ENCODE results near the gene APBA1. TPM values are rescaled to one million over a fixed set of nuclear protein-coding genes. Genes with fewer than 3 reads are reported as not detected.

APBA1 gene
- total RNA-seq, 1 experiment from 2014 or later = 0.34 TPM

DNA sequence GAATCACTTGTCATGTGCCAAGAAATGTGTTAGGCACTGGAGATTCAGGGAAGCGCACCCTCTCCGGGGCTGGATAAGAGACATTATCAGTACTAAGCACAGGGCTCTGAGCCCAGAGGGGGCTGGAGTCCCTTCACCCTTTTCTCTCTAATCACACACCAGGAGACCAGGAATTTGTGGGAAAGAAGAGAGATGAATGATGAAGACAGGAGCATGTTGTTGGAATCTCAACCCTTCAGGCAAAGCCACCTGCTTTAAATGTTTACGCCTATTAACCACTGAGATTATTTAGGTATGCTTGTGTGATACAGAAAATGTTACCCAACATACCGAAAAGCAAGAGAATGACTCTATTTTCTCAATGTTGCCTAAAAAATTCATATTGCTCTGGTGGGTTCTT, 227.4 kb downstream of the APBA1 start:
- Mint-ChIP-seq H3K36me3 (ENCODE audit: insufficient read depth, unreplicated experiment) (no peaks in the 10 kb centered on the region), H3K4me3 (ENCODE audit: unreplicated experiment) (no peak overlapping the region)

DNA sequence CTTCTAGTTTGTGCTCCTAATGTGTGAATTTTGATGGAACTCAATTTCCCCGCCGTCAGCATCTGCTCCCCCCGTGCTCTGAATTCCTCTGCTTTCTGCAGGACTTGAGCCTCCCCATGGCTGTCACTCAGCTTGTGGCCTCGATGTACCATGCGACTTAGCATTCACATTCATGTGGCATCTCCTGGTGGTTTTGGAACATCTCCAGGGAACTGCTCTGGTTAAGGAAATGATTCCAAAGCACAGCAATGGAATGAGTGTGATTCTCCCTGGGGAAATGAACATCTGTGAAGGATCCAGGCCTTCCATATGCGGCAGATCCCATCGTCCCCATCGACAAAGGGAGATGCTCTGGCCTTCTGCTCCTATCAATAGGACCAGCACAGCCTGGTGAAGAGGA, 228.2 kb downstream of the APBA1 start:
- Histone ChIP-seq H3K36me3 (ENCODE audit: control insufficient read depth, insufficient read depth, low read length) (no peaks in the 10 kb centered on the region), H3K9me3 (no peaks in the 10 kb centered on the region), H3K4me3 (ENCODE audit: low read depth, low read length) (no peak overlapping the region), H3K4me1 (no peaks in the 10 kb centered on the region), H3K27me3 (replicated peaks; ENCODE audit: control insufficient read depth, insufficient read depth, low read length) (no peaks in the 10 kb centered on the region)
- intact Hi-C loops (cut with micrococcal nuclease; ENCODE audit: unreplicated experiment) = no loop called here
- POLR2A ChIA-PET = no interaction called here
- no TSS peak for BruUV-seq (replicated peaks)
- Mint-ChIP-seq H3K4me1 (ENCODE audit: low read depth, unreplicated experiment) (no peaks in the 10 kb centered on the region), H3K36me3 (ENCODE audit: insufficient read depth, unreplicated experiment) (no peaks in the 10 kb centered on the region), H3K27me3 (ENCODE audit: insufficient read depth, unreplicated experiment) (no peaks in the 10 kb centered on the region), H3K4me3 (ENCODE audit: unreplicated experiment) (no peak overlapping the region), H3K9me3 (ENCODE audit: unreplicated experiment) (no peaks in the 10 kb centered on the region), H3K27ac (ENCODE audit: unreplicated experiment) (no peak overlapping the region)
- TF ChIP-seq, protein P1, sequence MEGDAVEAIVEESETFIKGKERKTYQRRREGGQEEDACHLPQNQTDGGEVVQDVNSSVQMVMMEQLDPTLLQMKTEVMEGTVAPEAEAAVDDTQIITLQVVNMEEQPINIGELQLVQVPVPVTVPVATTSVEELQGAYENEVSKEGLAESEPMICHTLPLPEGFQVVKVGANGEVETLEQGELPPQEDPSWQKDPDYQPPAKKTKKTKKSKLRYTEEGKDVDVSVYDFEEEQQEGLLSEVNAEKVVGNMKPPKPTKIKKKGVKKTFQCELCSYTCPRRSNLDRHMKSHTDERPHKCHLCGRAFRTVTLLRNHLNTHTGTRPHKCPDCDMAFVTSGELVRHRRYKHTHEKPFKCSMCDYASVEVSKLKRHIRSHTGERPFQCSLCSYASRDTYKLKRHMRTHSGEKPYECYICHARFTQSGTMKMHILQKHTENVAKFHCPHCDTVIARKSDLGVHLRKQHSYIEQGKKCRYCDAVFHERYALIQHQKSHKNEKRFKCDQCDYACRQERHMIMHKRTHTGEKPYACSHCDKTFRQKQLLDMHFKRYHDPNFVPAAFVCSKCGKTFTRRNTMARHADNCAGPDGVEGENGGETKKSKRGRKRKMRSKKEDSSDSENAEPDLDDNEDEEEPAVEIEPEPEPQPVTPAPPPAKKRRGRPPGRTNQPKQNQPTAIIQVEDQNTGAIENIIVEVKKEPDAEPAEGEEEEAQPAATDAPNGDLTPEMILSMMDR (IDR thresholded peaks at IDR 0.05; ENCODE audit: insufficient read depth in 1 of 2, low read depth in 1 of 2, low read length in 1 of 2, severe bottlenecking in 1 of 2, unreplicated experiment in 1 of 2) = no peak
- DNase-seq = no peak
- CTCF ChIA-PET = no interaction called here

More for the DNA sequence above, 227.4 kb downstream of the APBA1 start:
- CTCF ChIA-PET = no interaction called here
- Mint-ChIP-seq H3K9me3 (ENCODE audit: unreplicated experiment) (no peaks in the 10 kb centered on the region), H3K4me1 (ENCODE audit: low read depth, unreplicated experiment) (no peaks in the 10 kb centered on the region), H3K27me3 (ENCODE audit: insufficient read depth, unreplicated experiment) (no peaks in the 10 kb centered on the region), H3K27ac (ENCODE audit: unreplicated experiment) (no peak overlapping the region)
- Histone ChIP-seq H3K9me3 (no peaks in the 10 kb centered on the region), H3K4me3 (ENCODE audit: low read depth, low read length) (no peak overlapping the region), H3K27me3 (replicated peaks; ENCODE audit: control insufficient read depth, insufficient read depth, low read length) (no peaks in the 10 kb centered on the region), H3K4me1 (no peaks in the 10 kb centered on the region), H3K36me3 (ENCODE audit: control insufficient read depth, insufficient read depth, low read length) (no peaks in the 10 kb centered on the region)
- DNase-seq = no peak
- intact Hi-C loops (cut with micrococcal nuclease; ENCODE audit: unreplicated experiment) = no loop called here
- BruUV-seq (replicated peaks) = no TSS peak
- POLR2A ChIA-PET = no interaction called here
- TF ChIP-seq, protein P1 (IDR thresholded peaks at IDR 0.05; ENCODE audit: insufficient read depth in 1 of 2, low read depth in 1 of 2, low read length in 1 of 2, severe bottlenecking in 1 of 2, unreplicated experiment in 1 of 2) = no peak

DNA sequence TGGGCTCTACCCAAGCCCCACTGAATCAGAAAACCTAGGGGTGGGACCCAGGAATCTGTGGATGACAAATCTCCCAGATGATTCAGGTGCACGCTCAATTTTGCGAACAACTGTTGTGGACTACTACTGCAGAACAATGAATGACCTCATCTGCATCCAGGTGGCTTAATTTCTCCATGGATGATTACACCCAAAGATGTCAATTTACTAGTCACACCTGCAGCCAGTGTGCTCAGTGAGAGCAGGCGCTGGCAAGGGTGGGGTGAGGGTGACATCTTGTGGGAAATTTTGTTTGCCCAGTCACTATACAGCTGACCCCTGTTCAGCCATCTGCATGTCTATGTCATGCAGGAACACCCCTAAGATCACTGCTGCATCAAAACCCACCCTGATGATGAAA, 229.0 kb downstream of the APBA1 start:
- Histone ChIP-seq H3K36me3 (ENCODE audit: control insufficient read depth, insufficient read depth, low read length) (no peaks in the 10 kb centered on the region), H3K4me1 (no peaks in the 10 kb centered on the region), H3K4me3 (ENCODE audit: low read depth, low read length) (no peak overlapping the region), H3K9me3 (no peaks in the 10 kb centered on the region), H3K27me3 (replicated peaks; ENCODE audit: control insufficient read depth, insufficient read depth, low read length) (no peaks in the 10 kb centered on the region)
- Mint-ChIP-seq H3K27me3 (ENCODE audit: insufficient read depth, unreplicated experiment) (no peaks in the 10 kb centered on the region), H3K4me3 (ENCODE audit: unreplicated experiment) (no peak overlapping the region), H3K9me3 (ENCODE audit: unreplicated experiment) (no peaks in the 10 kb centered on the region), H3K27ac (ENCODE audit: unreplicated experiment) (no peak overlapping the region), H3K4me1 (ENCODE audit: low read depth, unreplicated experiment) (no peaks in the 10 kb centered on the region), H3K36me3 (ENCODE audit: insufficient read depth, unreplicated experiment) (no peaks in the 10 kb centered on the region)
- POLR2A ChIA-PET = no interaction called here
- DNase-seq = no peak
- no TSS peak for BruUV-seq (replicated peaks)
- TF ChIP-seq, protein P1 (IDR thresholded peaks at IDR 0.05; ENCODE audit: insufficient read depth in 1 of 2, low read depth in 1 of 2, low read length in 1 of 2, severe bottlenecking in 1 of 2, unreplicated experiment in 1 of 2) = no peak
- CTCF ChIA-PET = no interaction called here
- intact Hi-C loops (cut with micrococcal nuclease; ENCODE audit: unreplicated experiment) = no loop called here
